PC-3 (cell line): Measurements from ENCODE around the gene CDCP1. TPM values are rescaled to one million over a fixed set of nuclear protein-coding genes. Genes with fewer than 3 reads are reported as not detected.
A peak's percentile ranks its signal among the peaks of the same experiment; 100 is the strongest.

ENCODE experiments used
- ATAC-seq: fragments of 200-7000 bp; cut with Tn5 transposase; 2 replicates; pipeline ENCODE4 v1.9.1; 2020; ENCODE audit warnings: mild to moderate bottlenecking, moderate library complexity
- BruUV-seq: library from RNA; stranded (reverse); fragments of 400-500 nt; replicated peaks from 2 replicates; lab custom pipeline; 2021; lab: Mats Ljungman, UMichigan
- CTCF ChIA-PET: fragments of 300-600 bp; sonication (Branson Sonifier 250); formaldehyde crosslinking; loops from one replicate; lab custom pipeline; 2022; ENCODE audit warnings: antibody characterized with exemption; lab: Charles Lee
- POLR2A ChIA-PET: fragments of 300-600 bp; sonication (Branson Sonifier 250); formaldehyde crosslinking; loops from one replicate; lab custom pipeline; 2022; ENCODE audit warnings: antibody characterized with exemption; ENCODE audit not compliant: unreplicated experiment; lab: Charles Lee
- DNase-seq: peaks from one replicate; pipeline ENCODE4 v3.0.0-alpha.2; 2015
- H2AFZ ChIP-seq: fragments of 300-600 bp; sonication (generic); 2 replicates; pipeline ENCODE4 v1.6.0; 2016; ENCODE audit warnings: antibody characterized with exemption, low read length
- H3F3A ChIP-seq: fragments of 300-600 bp; sonication (generic); one replicate; pipeline ENCODE4 v1.6.0; 2017; ENCODE audit warnings: antibody characterized with exemption, low read length, control low read depth, mild to moderate bottlenecking; ENCODE audit not compliant: unreplicated experiment
- H3K27ac ChIP-seq: fragments of 300-600 bp; sonication (generic); 2 replicates; pipeline ENCODE4 v1.5.1; 2016; ENCODE audit warnings: mild to moderate bottlenecking, low read length
- H3K27me3 ChIP-seq: fragments of 300-600 bp; sonication (generic); 2 replicates; pipeline ENCODE4 v1.6.1; 2016; ENCODE audit warnings: low read length, mixed read lengths
- H3K36me3 ChIP-seq: fragments of 300-600 bp; sonication (generic); 2 replicates; pipeline ENCODE4 v1.6.1; 2016; ENCODE audit warnings: low read depth, mixed run types, low read length, mixed read lengths
- H3K4me1 ChIP-seq: fragments of 300-600 bp; sonication (generic); 2 replicates; pipeline ENCODE4 v1.5.1; 2016; ENCODE audit warnings: low read length; ENCODE audit not compliant: insufficient read depth
- H3K4me2 ChIP-seq: fragments of 300-600 bp; sonication (generic); 2 replicates; pipeline ENCODE4 v1.6.0; 2016; ENCODE audit warnings: low read length
- H3K4me3 ChIP-seq: fragments of 300-600 bp; sonication (generic); 2 replicates; pipeline ENCODE4 v1.5.1; 2016; ENCODE audit warnings: mild to moderate bottlenecking, low read length, mixed read lengths
- H3K79me2 ChIP-seq: fragments of 300-600 bp; sonication (generic); 2 replicates; pipeline ENCODE4 v1.6.1; 2017; ENCODE audit warnings: low read length, mixed read lengths
- H3K9ac ChIP-seq: fragments of 300-600 bp; sonication (generic); 2 replicates; pipeline ENCODE4 v1.6.0; 2016; ENCODE audit warnings: mild to moderate bottlenecking, low read length
- H3K9me2 ChIP-seq: fragments of 300-600 bp; sonication (generic); replicated peaks from 2 replicates; pipeline ENCODE4 v1.6.1; 2016; ENCODE audit warnings: mixed run types, low read length, mixed read lengths
- H3K9me3 ChIP-seq: fragments of 300-600 bp; sonication (generic); 2 replicates; pipeline ENCODE4 v1.6.1; 2016; ENCODE audit warnings: low read length, mixed read lengths
- H4K20me1 ChIP-seq: fragments of 300-600 bp; sonication (generic); 2 replicates; pipeline ENCODE4 v1.6.1; 2016; ENCODE audit warnings: low read length, mixed read lengths
- CTCF ChIP-seq: fragments of 300-600 bp; sonication (generic); conservative IDR thresholded peaks from 2 replicates; pipeline ENCODE4 v1.5.1; 2017; ENCODE audit warnings: antibody characterized with exemption, low read depth, mild to moderate bottlenecking, low read length
- EZH2 ChIP-seq: fragments of 300-600 bp; sonication (generic); IDR thresholded peaks from one replicate; pipeline ENCODE4 v1.6.1; 2017; ENCODE audit warnings: antibody characterized with exemption, mild to moderate bottlenecking, low read length; ENCODE audit not compliant: unreplicated experiment
- EZH2phosphoT487 ChIP-seq: fragments of 300-600 bp; sonication (generic); IDR thresholded peaks from 2 replicates; pipeline ENCODE4 v1.6.1; 2018; ENCODE audit warnings: mild to moderate bottlenecking, antibody characterized with exemption, low read length, borderline replicate concordance
- intact Hi-C: fragments of 100-400 bp; cut with micrococcal nuclease; formaldehyde crosslinking; loops from 2 replicates; pipeline ENCODE4 v1.9.0; 2023
- total RNA-seq: library from RNA; depleted of rRNA; stranded (reverse); fragments of >200 nt; gene quantifications from 2 replicates; pipeline ENCODE4 v1.2.3, GENCODE V29; 2014

Gene CDCP1
- total RNA-seq, 1 experiment from 2014 or later = 120 TPM

DNA sequence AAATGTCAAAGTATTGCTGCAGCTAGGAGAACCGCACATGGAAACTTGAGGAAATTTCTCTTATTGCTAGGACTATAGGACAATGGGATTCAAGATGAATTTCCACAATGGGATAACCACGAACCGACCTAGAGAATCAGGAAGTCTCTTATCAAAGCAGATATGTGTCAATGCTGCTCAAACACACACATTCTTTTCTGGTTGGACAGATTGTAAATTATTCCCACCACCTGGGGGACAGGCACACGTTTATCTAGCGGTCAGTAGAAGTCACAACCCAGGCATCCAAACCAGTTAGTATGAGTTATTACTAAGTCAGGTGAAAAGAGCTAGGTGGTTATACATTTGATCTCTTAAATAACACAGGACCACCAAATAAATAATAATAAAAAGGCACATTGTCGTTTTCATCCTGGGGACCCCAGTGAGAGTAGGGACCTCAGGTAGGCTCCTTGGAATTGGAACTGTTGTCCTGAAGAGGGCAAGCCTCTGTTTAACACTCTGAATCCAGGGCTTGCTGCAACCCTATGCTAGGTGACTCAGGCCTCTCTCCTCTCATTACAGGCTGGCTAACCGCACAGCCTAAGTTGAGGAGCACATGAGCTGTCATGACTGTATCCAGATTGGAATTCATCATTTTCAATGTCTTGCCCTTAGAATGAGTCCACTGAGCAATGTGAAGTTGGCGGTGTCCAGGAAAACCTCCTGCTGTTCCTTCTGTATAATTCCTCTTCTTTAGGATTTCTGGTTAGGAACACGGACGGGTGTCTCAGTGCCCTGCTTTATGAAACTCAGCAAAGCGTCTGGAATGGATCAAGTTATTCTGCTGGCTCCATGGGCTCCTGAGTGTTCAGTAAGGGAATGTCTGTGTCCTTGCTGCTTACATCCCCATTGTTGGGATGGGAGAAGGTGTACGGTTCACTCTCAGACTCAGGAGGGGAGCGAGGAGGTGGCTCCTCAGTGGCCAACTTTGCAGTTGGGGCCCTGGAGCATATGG is 61.1 kb downstream of the CDCP1 start:
- H3F3A ChIP-seq = no peaks in the 10 kb centered on the region
- H3K4me1 ChIP-seq = peaks cover 23% of the 10 kb centered on the region
- no peaks in the 10 kb centered on the region for H3K9me3 ChIP-seq
- H3K4me2 ChIP-seq = no peak overlapping the region
- no peak overlapping the region for H2AFZ ChIP-seq
- H3K9me2 ChIP-seq = no peaks in the 10 kb centered on the region
- peak overlapping the region; percentile 5 for H3K27ac ChIP-seq
- no peak overlapping the region for H3K4me3 ChIP-seq
- peak; percentile 77 for ATAC-seq
- H4K20me1 ChIP-seq = no peaks in the 10 kb centered on the region
- peaks cover 30% of the 10 kb centered on the region for H3K79me2 ChIP-seq
- peak; percentile 70 for DNase-seq
- H3K36me3 ChIP-seq = peaks cover 79% of the 10 kb centered on the region
- H3K27me3 ChIP-seq = no peaks in the 10 kb centered on the region
- ChIA-PET CTCF (interaction anchor here (0.6 kb wide), 1 partner anchor 44 kb away, joined by 7 read pairs; no protein-coding TSS in a partner anchor), POLR2A (no interaction called here)
- TF ChIP-seq EZH2phosphoT487 (no peak), CTCF (no peak), EZH2 (no peak)
- no peak overlapping the region for H3K9ac ChIP-seq
- intact Hi-C loops = no loop called here
- BruUV-seq = TSS peak; percentile 18

DNA sequence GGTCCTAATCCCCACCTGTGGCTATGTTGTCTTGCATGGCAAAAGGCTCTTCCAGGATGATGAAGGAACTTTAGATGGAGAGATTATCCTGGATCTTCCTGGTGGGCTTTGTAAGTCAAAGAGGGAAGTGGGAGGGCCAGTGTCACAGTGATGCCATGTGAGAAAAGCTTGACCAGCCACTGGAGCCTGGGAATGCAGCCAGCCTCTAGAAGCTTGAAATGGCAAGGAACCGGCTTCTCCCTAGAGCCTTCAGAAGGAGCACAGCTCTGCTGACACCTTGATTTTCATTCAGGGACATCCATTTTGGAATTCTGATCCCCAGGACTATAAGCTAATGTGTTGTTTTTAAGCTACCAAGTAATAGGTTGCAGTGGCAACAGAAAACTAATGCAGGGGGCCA is 61.8 kb downstream of the CDCP1 start:
- no peaks in the 10 kb centered on the region for H3K9me2 ChIP-seq
- peaks cover 24% of the 10 kb centered on the region for H3K79me2 ChIP-seq
- no peaks in the 10 kb centered on the region for H3K27me3 ChIP-seq
- H4K20me1 ChIP-seq = no peaks in the 10 kb centered on the region
- H3K4me3 ChIP-seq = no peak overlapping the region
- DNase-seq (no peak), ATAC-seq (no peak)
- ChIA-PET CTCF (no interaction called here), POLR2A (no interaction called here)
- H3K27ac ChIP-seq = no peak overlapping the region
- no peak overlapping the region for H3K9ac ChIP-seq
- peaks cover 19% of the 10 kb centered on the region for H3K4me1 ChIP-seq
- no peak overlapping the region for H3K4me2 ChIP-seq
- H3K36me3 ChIP-seq = peaks cover 71% of the 10 kb centered on the region
- no peaks in the 10 kb centered on the region for H3F3A ChIP-seq
- no peaks in the 10 kb centered on the region for H3K9me3 ChIP-seq
- TF ChIP-seq EZH2phosphoT487 = no peak
- no peak for TF ChIP-seq CTCF
- no peak for TF ChIP-seq EZH2
- no peak overlapping the region for H2AFZ ChIP-seq
- intact Hi-C loops = no loop called here
- no TSS peak for BruUV-seq

- no peaks in the 10 kb centered on the region for H3K27me3 ChIP-seq
- no peak overlapping the region for H3K9ac ChIP-seq
- BruUV-seq = no TSS peak
- no peak overlapping the region for H2AFZ ChIP-seq
- intact Hi-C loops = no loop called here
- CTCF ChIA-PET = no interaction called here
- H3K79me2 ChIP-seq = peaks cover 24% of the 10 kb centered on the region
- peaks cover 14% of the 10 kb centered on the region for H3K4me1 ChIP-seq
- H3F3A ChIP-seq = no peaks in the 10 kb centered on the region
- ATAC-seq = no peak
- no peak for TF ChIP-seq CTCF
- TF ChIP-seq EZH2 = no peak
- no peak for TF ChIP-seq EZH2phosphoT487
- H3K4me3 ChIP-seq = no peak overlapping the region
- H3K36me3 ChIP-seq = peaks cover 59% of the 10 kb centered on the region
- no peaks in the 10 kb centered on the region for H3K9me3 ChIP-seq
- H3K9me2 ChIP-seq = no peaks in the 10 kb centered on the region
- no peaks in the 10 kb centered on the region for H4K20me1 ChIP-seq
- no peak overlapping the region for H3K27ac ChIP-seq
- no peak overlapping the region for H3K4me2 ChIP-seq
- POLR2A ChIA-PET = no interaction called here
- DNase-seq = no peak
These were observed 63.2 kb downstream of the CDCP1 start for GRCh38 chr3:45083023-45083422.
